Measurements from ENCODE around the gene C10orf53.
A peak's percentile ranks its signal among the peaks of the same experiment; 100 is the strongest.

C10orf53 gene, protein sequence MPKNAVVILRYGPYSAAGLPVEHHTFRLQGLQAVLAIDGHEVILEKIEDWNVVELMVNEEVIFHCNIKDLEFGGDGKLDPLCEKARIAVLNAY

DNA sequence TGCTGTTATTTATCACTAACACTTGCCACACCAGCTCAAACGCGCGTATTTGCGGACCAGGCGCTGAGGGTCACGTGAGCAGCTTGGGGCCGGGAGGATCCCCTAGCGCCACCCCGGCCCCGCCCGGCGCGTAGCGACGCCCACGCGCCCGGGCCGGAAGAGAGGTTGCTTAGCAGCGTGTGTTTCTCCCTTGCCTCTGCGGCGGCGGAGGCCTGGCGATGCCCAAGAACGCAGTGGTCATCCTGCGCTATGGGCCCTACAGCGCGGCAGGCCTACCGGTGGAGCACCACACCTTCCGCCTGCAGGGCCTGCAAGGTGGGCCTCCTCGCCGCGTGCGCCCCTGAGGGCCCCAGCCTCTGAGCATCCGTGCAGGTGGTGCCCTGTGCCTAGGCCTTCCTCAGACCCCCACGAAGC, at the start of gene C10orf53:
Gene C10orf53, plus strand, starts transcription at position 172 of the 414 bp plus-strand sequence. Its CDS starts 47 bp downstream, at position 219.
- TF ChIP-seq, protein P1, sequence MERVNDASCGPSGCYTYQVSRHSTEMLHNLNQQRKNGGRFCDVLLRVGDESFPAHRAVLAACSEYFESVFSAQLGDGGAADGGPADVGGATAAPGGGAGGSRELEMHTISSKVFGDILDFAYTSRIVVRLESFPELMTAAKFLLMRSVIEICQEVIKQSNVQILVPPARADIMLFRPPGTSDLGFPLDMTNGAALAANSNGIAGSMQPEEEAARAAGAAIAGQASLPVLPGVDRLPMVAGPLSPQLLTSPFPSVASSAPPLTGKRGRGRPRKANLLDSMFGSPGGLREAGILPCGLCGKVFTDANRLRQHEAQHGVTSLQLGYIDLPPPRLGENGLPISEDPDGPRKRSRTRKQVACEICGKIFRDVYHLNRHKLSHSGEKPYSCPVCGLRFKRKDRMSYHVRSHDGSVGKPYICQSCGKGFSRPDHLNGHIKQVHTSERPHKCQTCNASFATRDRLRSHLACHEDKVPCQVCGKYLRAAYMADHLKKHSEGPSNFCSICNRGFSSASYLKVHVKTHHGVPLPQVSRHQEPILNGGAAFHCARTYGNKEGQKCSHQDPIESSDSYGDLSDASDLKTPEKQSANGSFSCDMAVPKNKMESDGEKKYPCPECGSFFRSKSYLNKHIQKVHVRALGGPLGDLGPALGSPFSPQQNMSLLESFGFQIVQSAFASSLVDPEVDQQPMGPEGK (CRISPR knock-in tag; IDR thresholded peaks at IDR 0.05; ENCODE audit: borderline replicate concordance), result no peak
- TF ChIP-seq TOX (CRISPR knock-in tag; IDR thresholded peaks at IDR 0.05; ENCODE audit: borderline replicate concordance) (no peak), TCF4 (CRISPR knock-in tag; IDR thresholded peaks at IDR 0.05; ENCODE audit: borderline replicate concordance) (no peak), GLIS3 (CRISPR knock-in tag; IDR thresholded peaks at IDR 0.05) (no peak), ZNF8 (CRISPR knock-in tag; IDR thresholded peaks at IDR 0.05) (no peak), ZNF565 (CRISPR knock-in tag; conservative IDR thresholded peaks at IDR 0.05; ENCODE audit: low read depth) (no peak), RARB (CRISPR knock-in tag; IDR thresholded peaks at IDR 0.05) (no peak), ZFP30 (CRISPR knock-in tag; IDR thresholded peaks at IDR 0.05) (no peak), CSDC2 (CRISPR knock-in tag; IDR thresholded peaks at IDR 0.05) (no peak), ESRRG (CRISPR knock-in tag; IDR thresholded peaks at IDR 0.05) (no peak), PPARA (CRISPR knock-in tag; IDR thresholded peaks at IDR 0.05; ENCODE audit: borderline replicate concordance) (no peak), ISL1 (CRISPR knock-in tag; IDR thresholded peaks at IDR 0.05) (no peak), ZC3H10 (CRISPR knock-in tag; IDR thresholded peaks at IDR 0.05) (no peak), BACH2 (CRISPR knock-in tag; IDR thresholded peaks at IDR 0.05; ENCODE audit: borderline replicate concordance) (no peak), ZFP3 (CRISPR knock-in tag; IDR thresholded peaks at IDR 0.05) (no peak)
- TF ChIP-seq, protein P2, sequence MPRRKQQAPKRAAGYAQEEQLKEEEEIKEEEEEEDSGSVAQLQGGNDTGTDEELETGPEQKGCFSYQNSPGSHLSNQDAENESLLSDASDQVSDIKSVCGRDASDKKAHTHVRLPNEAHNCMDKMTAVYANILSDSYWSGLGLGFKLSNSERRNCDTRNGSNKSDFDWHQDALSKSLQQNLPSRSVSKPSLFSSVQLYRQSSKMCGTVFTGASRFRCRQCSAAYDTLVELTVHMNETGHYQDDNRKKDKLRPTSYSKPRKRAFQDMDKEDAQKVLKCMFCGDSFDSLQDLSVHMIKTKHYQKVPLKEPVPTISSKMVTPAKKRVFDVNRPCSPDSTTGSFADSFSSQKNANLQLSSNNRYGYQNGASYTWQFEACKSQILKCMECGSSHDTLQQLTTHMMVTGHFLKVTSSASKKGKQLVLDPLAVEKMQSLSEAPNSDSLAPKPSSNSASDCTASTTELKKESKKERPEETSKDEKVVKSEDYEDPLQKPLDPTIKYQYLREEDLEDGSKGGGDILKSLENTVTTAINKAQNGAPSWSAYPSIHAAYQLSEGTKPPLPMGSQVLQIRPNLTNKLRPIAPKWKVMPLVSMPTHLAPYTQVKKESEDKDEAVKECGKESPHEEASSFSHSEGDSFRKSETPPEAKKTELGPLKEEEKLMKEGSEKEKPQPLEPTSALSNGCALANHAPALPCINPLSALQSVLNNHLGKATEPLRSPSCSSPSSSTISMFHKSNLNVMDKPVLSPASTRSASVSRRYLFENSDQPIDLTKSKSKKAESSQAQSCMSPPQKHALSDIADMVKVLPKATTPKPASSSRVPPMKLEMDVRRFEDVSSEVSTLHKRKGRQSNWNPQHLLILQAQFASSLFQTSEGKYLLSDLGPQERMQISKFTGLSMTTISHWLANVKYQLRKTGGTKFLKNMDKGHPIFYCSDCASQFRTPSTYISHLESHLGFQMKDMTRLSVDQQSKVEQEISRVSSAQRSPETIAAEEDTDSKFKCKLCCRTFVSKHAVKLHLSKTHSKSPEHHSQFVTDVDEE (CRISPR knock-in tag; IDR thresholded peaks at IDR 0.05), result no peak
- TF ChIP-seq, protein P3, sequence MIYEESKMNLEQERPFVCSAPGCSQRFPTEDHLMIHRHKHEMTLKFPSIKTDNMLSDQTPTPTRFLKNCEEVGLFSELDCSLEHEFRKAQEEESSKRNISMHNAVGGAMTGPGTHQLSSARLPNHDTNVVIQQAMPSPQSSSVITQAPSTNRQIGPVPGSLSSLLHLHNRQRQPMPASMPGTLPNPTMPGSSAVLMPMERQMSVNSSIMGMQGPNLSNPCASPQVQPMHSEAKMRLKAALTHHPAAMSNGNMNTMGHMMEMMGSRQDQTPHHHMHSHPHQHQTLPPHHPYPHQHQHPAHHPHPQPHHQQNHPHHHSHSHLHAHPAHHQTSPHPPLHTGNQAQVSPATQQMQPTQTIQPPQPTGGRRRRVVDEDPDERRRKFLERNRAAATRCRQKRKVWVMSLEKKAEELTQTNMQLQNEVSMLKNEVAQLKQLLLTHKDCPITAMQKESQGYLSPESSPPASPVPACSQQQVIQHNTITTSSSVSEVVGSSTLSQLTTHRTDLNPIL (CRISPR knock-in tag; IDR thresholded peaks at IDR 0.05; ENCODE audit: low read depth), result no peak
- TF ChIP-seq, protein P4, sequence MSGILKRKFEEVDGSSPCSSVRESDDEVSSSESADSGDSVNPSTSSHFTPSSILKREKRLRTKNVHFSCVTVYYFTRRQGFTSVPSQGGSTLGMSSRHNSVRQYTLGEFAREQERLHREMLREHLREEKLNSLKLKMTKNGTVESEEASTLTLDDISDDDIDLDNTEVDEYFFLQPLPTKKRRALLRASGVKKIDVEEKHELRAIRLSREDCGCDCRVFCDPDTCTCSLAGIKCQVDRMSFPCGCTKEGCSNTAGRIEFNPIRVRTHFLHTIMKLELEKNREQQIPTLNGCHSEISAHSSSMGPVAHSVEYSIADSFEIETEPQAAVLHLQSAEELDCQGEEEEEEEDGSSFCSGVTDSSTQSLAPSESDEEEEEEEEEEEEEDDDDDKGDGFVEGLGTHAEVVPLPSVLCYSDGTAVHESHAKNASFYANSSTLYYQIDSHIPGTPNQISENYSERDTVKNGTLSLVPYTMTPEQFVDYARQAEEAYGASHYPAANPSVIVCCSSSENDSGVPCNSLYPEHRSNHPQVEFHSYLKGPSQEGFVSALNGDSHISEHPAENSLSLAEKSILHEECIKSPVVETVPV (CRISPR knock-in tag; IDR thresholded peaks at IDR 0.05), result no peak
- ATAC-seq, result peak; percentile 100

DNA sequence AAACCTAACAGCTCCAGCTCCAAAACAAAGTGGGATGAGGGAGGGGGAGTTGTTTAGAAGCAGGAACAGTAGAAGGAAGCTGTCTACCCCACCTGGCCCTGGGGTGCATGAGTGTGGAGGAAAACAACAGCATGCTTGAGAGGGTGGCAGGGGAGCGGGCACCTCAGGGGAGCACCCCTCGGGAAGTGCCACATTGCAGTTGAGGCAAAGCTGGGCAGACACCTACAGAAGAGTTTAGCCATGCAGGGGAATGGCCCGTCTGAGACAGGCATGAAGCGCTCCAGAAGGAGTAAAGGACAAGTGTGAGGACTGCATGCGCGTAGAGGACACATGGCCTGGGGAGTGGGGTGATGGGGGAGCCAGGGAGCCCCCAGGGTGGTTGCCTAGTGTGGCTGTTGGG, 47.5 kb upstream of the C10orf53 start:
- no peak for TF ChIP-seq ZC3H10 (CRISPR knock-in tag; IDR thresholded peaks at IDR 0.05)
- TF ChIP-seq TOX (CRISPR knock-in tag; IDR thresholded peaks at IDR 0.05; ENCODE audit: borderline replicate concordance), result no peak
- TF ChIP-seq BACH2 (CRISPR knock-in tag; IDR thresholded peaks at IDR 0.05; ENCODE audit: borderline replicate concordance), result no peak
- TF ChIP-seq ISL1 (CRISPR knock-in tag; IDR thresholded peaks at IDR 0.05), result no peak
- no peak for TF ChIP-seq OSR1 (CRISPR knock-in tag; IDR thresholded peaks at IDR 0.05)
- no peak for TF ChIP-seq CSDC2 (CRISPR knock-in tag; IDR thresholded peaks at IDR 0.05)
- no peak for TF ChIP-seq ZNF565 (CRISPR knock-in tag; conservative IDR thresholded peaks at IDR 0.05; ENCODE audit: low read depth)
- TF ChIP-seq ZNF70 (CRISPR knock-in tag; IDR thresholded peaks at IDR 0.05), result no peak
- no peak for TF ChIP-seq PPARA (CRISPR knock-in tag; IDR thresholded peaks at IDR 0.05; ENCODE audit: borderline replicate concordance)
- TF ChIP-seq, protein P4 (CRISPR knock-in tag; IDR thresholded peaks at IDR 0.05), result no peak
- TF ChIP-seq, protein P3 (CRISPR knock-in tag; IDR thresholded peaks at IDR 0.05; ENCODE audit: low read depth), result no peak
- TF ChIP-seq ESRRG (CRISPR knock-in tag; IDR thresholded peaks at IDR 0.05), result no peak
- no peak for ATAC-seq
